GM21526 (cell line): ENCODE results near the gene PTH2.
A peak's percentile ranks its signal among the peaks of the same experiment; 100 is the strongest.
"Not testable (repeated sequence)": the region's sequence is repeated elsewhere in the genome, so short reads cannot be mapped to it uniquely, and the experiment has no call there.

Experiments
- ATAC-seq: cut with Tn5 transposase; IDR thresholded peaks from one replicate; pipeline ENCODE4 v1.9.1; 2021; ENCODE audit warnings: moderate library complexity; ENCODE audit not compliant: unreplicated experiment, low FRiP score

PTH2 gene

GRCh38 chr19:49450405-49450804 is 27.2 kb upstream of the PTH2 start:
- ATAC-seq = no peak

DNA sequence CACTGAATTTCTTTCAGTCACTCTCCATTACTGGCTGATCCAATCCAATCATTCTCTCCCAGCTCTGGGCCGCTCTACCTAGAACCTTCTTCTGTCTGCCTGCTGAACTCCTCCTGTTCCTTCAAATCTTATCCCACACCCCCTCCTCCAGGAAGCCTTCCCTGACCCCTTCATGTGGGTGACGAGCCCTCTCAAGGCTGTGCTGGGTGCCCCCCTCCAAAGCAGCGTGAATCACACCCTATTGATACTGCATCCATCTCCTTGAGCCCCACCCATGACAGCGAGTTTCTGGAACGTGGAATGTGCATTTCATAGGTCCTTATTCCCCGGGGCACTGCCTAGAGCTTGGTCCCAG is 25.2 kb upstream of the PTH2 start:
- no peak for ATAC-seq

- no peak for ATAC-seq
Measured at GRCh38 chr19:49447485-49448431, 24.5 kb upstream of the PTH2 start.

DNA sequence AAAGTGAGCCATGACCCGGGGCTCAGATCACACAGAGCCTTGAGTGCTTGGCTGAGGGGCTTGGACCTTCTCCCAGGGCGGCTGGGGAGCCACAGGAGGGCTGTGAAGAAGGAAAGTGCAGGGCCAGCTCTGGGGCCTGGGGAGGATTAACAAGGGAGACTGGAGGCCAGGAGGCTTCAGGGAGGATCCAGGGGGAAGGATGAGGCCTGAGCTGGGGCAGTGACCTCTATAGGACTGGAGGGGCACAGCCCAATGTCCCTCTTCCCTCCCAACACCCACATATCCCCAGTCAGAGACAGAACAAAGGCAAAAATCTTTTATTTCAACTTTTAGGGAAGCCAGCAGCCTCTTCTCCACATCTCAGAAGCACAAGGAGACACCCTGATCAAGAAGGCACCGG is 22.8 kb upstream of the PTH2 start:
- ATAC-seq = no peak

DNA sequence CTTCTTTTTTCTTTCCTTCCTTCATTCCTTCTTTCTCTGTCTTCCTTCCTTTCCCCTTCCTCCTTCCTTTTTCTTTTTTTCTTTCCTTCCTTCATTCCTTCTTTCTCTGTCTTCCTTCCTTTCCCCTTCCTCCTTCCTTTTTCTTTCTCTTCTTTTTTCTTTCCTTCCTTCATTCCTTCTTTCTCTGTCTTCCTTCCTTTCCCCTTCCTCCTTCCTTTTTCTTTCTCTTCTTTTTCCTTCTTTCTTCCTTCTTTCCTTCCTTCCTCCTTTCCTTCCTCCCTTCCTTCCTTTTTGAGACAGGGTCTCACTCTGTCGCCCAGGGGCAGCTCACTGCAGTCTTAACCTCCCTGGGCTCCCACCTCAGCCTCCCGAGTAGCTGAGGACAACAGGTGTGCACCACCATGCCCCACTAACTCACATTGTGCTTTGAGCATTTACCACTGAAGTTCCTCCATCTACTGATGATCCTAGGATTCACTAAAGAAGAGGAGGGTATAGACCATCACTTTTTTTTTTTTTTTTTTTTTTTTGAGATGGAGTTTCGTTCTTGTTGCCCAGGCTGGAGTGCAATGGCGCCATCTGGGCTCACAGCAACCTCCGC is 21.0 kb upstream of the PTH2 start:
- ATAC-seq = not testable (repeated sequence)

GRCh38 chr19:49443366-49444099 is 20.3 kb upstream of the PTH2 start:
- ATAC-seq = peak; percentile 52

DNA sequence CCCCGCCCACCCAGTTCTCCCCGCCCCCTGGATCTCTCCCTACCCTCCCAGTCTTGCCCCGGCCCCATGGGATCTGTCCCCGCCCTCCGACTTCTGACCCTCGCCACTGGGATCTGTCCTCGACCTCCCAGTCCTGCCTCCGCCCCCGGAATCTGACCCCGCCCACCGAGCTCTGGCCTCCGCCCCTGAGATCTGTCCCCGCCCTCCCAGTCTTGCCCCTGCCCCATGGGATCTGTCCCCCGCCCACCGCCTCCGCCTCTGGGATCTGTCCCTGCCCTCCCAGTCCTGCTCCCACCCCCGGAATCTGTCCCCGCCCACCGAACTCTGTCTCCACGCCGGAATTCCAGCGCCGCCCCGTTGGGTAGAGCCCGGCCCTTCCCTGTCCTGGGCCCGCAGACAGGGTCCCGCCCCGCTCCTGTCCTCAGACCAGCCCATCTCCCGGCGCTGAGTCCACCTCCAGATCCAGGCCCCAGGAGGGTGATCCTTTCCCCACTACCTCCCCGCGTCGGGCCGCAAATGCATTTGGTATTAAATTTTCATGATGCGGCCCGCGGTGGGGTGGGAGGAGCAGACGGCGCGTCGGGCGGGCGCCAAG is 19.6 kb upstream of the PTH2 start:
- ATAC-seq = peak; percentile 4

DNA sequence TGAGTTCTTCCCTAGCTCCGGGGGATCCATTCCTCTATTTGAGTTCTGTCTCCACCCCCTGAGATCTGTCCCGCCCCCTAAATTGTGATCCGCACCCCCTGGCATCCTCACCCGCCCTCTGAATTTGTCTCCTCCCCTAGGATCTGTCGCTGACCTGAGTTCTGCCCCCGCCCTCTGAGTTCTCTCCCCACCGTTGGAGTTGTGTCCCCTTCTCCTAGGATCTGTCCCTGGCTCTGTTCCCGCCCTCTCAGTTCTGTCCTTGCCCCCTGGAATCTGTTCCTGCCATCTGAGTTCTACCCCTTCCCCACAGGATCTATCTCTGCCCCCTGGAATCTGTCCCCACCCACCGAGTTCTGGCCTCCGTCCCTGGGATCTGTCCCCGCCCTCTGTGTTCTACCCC is 19.1 kb upstream of the PTH2 start:
- no peak for ATAC-seq

GRCh38 chr19:49441960-49442350 is 18.7 kb upstream of the PTH2 start:
- ATAC-seq = no peak

DNA sequence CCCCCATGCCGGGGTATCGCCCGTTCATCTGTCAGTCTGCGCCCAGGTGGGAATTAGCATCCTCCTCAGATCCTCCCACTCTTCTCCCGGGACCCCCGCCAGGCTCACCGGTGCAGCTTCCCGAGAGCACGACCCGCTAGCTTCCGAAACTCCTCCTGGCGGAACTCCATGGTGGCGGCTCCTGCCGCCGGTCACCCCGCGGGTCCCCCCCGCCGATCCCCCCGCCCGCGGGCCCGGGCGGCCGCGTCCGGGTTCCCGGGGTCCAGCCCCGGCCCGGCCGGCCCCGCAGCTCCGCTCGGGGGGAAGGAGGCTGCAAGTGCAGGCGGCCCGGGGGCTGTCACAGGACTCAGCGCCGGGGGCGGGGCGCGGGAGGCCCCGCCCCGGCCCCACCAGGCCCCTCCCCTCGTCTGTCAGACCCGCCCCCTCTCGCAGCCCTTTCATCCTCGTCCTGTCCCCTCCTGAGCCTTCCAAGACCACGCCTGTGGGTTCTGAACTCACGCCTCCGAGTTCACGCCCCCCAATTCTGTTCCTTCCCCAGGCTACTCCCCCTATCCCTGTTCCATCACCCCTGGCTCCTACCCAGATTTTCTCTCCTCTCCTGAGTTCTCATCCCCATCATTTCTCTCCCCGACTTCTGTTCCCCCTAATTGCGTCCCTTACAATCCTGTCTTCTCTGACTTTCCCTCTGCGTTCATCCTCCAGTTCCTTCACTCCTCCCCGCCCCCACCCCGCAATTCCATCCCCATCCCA is 18.1 kb upstream of the PTH2 start, which contains the start of gene SLC17A7:
Gene SLC17A7 (minus strand): TSS at position 318 of the 750 bp plus-strand sequence. CDS start 148 bp downstream, at position 170.
- ATAC-seq = no peak

DNA sequence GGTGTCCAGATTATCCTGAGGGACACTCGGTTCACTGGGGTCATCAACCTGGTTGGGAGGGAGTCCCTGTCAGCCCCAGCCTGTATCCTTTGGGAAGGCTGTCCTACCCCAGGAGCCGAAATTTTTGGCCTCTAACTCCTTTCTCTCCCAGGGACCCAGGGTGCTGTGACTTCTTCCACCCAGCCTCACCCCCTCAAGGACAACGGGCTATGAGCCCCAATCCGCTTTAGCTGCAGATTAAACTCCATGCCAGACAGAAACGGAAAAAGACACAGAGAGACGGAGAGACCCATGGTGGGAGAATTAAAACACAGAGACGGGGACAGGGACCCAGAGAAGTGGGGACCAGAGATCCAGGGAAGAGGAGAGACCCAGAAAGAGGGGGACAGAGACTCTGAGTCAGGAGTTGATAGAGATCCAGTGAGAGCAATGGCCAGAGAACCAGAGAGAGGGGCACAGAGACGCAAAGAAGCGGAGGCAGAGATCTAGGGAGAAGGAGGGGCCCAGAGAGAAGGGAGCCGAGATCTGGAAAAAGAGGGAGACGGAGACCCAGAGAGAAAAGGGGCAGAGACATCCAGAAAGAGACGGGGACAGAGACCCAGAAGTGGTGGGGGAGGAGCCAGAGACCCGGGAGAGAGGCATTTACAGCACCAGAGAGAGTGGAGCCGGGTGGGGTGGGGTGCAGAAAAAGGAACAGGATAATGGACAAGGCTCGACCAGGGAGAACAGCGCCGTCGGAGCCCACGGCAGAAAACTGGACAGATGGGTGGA is 17.4 kb upstream of the PTH2 start:
- no peak for ATAC-seq

GRCh38 chr19:49439836-49440235 is 16.6 kb upstream of the PTH2 start:
- ATAC-seq = no peak

DNA sequence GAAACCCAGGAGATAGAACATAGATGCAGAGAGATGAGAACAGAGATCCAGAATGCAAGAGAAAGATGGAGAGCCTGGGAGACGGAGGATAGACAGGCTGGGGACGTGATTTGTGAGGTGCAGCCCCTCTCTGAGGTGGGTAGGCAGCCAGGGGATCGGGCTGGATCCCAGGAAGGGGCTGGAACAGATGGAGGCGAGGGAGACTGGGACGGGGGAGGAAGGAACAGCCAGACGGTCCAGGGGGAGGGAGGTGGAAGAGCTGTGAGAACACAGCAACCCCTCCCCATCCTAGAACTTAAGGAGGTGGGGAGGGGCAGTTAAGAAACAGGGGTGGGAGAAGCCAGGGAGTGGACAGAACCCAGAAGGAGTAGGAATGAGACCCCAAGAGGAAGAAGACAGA is 15.0 kb upstream of the PTH2 start:
- ATAC-seq = no peak

DNA sequence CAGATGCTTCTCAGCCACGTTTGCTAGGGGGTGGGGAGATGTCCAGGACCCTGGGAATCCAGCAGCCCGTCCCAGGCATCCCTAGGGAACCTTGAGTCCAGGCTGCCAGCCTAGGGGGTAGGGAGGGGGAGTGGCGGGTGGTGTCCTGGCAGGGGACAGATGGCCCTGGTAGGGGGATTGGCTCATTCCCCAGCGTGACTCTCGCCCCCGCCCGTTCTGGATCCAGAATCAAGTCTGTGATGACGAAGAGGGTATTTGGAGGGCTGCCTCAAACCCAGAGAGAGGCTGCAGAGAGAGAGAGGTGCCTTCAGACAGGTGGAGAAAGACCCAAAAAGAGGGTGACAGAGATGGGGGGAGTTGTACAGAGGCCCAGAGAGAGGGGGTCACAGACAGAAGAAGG is 14.0 kb upstream of the PTH2 start:
- ATAC-seq = no peak

GRCh38 chr19:49436381-49437017 is 13.3 kb upstream of the PTH2 start:
- no peak for ATAC-seq

DNA sequence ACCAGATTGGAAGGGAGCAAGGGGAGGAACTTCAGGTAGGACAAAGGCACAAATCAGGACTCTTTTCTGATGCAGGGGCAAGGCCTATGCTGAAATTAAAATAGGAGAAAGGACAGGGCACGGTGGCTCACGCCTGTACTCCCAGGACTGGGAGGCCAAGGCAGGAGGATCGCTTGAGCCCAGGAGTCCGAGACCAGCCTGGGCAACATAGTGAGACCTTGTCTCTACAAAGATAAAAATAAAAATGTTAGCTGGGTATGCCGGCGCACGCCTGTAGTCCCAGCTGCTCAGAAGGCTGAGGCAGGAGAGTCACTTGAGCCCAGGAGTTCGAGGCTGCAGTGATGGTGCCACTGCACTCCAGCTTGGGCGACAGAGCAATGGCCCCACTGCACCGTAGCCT is 12.4 kb upstream of the PTH2 start:
- ATAC-seq = no peak

DNA sequence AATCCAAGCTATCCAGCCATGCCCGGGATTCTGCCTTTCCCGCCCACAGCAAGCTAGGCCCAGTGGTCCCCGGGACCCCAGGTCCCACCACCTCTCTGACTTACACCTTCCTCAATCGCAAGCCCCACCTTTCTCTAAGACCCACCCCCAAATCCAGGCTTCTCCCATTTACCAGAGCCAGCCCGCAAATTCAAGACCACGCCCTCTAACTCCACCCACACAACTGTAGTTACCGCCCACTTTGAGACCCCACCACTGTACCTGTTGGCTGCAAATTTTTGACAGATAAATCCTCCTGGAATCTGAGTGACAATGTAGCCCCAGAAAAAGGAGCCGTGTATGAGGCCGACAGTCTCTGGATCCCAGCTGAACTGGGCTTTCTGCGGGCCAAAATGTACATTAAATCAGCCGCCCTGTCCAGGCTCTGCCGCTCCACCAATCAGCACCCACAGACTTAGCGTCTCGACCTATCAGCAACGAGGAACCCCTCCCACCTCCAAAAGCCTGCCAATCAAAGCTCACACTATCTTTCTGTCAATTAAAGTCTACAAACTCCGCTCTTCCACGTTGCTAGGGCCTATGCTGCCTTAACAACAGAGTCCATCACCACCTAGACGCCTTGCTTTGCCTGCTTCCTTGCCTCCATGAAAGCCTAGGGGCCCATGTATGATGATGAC is 11.8 kb upstream of the PTH2 start:
- ATAC-seq = no peak

DNA sequence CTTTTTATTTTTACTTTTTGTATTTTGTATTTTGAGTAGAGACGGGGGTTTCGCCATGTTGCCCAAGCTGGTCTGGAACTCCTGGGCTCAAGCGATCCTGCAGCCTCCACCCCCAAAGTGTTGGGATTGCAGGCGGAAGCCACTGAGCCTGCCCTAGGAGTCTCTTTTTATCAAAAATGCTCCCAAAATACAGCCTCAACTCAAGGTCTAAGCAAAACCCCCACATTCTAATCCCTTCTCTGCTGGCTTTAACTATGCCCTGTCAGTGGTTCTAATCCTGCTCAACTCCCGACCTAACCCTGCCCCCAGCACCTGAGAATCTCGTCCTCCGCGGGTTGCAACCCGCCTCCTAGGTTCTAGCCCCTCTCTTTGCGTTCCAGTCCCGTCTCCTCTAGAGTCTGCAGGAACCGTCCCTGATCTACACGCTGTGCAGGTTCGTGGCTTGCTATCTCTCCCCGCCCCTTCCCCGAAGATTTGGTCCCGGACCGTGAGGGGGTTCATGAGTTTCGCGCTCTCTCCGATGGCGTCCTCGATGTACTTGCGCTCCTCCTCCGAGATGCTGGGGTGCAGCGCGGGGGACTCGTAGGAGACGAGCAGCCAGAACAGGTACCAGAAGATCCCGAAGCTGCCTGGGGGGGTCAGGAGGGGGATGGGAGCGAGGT is 10.1 kb upstream of the PTH2 start:
- ATAC-seq = no peak
